NCI-H82 (cell line): ENCODE measurements around the gene ARL6IP5.
A peak's percentile ranks its signal among the peaks of the same experiment; 100 is the strongest.

ENCODE experiments used
- DNase-seq: peaks from one replicate; lab custom pipeline; 2025; lab: John Stamatoyannopoulos, UW

The ARL6IP5 gene

DNA sequence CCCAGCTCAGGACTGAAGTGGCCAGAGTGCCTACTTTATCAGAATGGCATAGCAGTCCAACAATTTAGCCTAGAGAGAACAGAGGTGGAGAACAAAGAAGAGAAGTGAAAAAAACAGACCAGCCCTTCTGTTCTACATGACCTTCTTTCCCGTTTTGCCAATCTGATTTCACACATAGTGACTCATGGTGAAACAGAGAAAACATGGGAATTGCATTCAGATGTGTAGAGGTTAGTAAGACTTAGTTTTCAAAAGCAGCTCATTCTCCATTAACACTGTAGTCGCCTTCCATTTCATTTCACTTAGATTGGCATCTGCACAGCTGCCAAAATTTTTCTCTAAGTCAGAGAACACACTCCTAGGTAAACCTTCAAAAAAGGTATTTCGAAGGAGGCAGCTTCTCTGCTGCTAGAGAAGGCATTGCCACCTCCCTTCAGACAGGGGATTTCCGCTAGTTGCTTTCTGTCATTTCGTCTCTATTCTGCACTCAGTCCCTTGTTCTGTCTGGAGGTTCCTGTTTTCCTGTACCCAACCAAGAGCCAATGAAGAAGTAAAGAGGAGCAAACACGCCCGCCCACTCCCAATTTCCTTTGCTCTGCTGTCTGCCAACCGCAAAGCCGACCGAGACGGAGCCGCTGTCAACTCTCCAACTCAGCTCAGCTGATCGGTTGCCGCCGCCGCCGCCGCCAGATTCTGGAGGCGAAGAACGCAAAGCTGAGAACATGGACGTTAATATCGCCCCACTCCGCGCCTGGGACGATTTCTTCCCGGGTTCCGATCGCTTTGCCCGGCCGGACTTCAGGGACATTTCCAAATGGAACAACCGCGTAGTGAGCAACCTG lies at the start of gene ARL6IP5:
Gene ARL6IP5, plus strand, starts transcription at position 612 of the 842 bp plus-strand sequence. Its CDS starts 111 bp downstream, at position 723.
- DNase-seq, result peak; percentile 93

DNA sequence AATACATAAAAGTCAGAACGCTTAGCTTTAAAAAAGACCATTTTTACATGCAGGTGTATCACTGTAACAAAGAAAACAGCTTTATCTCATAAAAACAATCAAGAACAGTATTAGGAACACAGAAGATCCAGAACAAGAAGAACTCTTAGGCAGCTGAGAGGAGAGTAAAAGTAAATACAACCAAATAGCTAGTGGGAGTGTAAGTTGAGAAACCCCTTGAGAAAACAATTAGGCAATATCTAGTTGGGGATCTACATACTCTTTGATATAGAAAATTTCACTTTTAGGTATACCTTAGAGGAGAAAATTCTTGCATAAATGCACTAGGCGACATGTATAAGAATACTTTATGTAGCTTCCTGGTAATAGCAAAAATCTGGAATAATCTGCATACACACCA lies 40.1 kb upstream of the ARL6IP5 start:
- DNase-seq, result no peak

DNA sequence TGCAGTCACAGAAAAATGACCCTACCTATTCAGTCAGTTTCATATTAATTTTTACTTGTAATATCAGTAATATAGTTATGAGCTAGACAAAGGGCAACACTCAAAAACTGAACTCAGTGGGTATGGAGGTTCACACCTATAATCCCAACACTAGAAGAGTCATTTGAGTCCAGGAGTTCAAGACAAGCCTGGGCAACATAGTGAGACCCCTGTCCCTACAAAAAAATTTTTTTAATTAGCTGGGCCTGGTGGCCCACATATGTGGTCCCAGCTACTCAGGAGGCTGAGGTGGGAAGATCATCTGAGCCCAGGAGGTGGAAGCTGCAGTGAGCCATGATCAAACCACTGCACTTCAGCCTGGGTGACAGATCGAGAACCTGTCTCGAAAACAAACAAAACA lies 35.7 kb upstream of the ARL6IP5 start:
- no peak for DNase-seq

DNA sequence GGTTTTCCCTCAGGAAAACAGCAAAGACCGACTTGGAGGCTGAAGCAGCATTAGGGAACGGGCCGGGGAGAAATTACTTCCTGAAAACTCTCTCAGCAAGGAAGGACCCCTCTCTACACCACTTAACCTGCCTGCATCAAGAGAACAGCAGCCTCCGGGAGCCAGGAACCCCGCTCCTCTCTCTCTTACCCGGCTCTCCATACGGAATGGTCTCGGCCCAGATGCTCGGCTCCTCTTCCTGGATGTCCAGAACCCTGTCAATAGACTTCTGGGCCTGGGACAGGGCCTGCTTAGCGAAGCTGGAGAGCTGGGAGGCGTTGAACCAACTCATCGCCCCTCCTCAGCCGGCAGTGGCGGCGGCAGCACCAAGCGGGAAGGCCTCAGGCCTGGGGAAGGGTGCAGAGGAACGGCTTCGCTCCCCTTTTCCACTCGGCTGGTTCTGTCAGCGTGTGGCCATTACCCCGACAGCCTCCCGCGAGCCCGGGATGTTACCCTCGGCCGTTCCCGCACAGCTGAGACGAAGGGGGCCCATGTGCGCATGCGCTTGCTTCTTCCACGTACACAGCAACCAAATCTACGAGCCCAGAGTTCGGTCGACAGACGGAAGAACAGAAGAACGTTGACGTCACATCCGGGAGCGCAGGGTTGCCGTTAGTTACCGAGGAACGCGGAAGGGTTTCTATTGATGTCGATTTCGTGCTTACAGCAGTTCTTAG lies 32.8 kb upstream of the ARL6IP5 start, which contains the start of gene TMF1:
Gene TMF1, minus strand, starts transcription at position 578 of the 716 bp plus-strand sequence. Its CDS starts 247 bp downstream, at position 331.
- no peak for DNase-seq

DNA sequence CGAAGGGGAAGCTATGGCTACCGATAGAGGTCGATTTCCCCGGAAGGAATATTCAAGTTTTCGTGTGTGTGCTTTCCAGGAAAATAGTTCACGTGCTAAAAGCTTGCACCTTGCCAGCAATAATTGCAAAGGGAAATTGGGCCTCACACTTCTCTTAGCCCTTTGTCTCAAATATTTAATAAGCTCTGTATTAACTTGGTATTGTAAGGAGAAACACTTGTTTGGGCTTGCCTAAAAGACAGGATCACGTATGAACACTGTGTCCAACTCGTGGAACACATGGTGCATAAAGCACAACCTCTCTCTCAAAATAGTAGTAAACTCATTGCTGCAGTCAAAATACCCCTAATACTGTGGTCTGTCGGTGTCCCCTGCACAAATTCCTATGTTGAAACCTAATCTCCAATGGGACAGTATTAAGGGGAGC lies 32.3 kb upstream of the ARL6IP5 start:
- DNase-seq, result no peak

GRCh38 chr3:69058180-69058946 lies 26.4 kb upstream of the ARL6IP5 start:
- DNase-seq, result no peak

DNA sequence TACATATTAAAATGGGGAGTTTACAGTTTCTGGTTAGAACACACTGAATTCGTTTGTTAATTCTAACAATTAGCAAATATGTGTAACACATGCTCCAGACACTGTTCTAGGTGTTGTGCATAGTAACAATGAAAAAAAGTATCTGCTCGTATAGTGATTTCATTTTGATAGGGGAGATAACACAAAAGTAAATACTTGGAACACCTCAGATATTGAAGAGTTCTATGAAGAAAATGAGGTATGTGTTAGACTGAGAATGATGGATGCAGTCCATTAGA lies 25.9 kb upstream of the ARL6IP5 start:
- no peak for DNase-seq

- DNase-seq, result no peak
Observed at GRCh38 chr3:69059688-69060087, 25.0 kb upstream of the ARL6IP5 start.

GRCh38 chr3:69063636-69064035 lies 21.1 kb upstream of the ARL6IP5 start:
- no peak for DNase-seq

DNA sequence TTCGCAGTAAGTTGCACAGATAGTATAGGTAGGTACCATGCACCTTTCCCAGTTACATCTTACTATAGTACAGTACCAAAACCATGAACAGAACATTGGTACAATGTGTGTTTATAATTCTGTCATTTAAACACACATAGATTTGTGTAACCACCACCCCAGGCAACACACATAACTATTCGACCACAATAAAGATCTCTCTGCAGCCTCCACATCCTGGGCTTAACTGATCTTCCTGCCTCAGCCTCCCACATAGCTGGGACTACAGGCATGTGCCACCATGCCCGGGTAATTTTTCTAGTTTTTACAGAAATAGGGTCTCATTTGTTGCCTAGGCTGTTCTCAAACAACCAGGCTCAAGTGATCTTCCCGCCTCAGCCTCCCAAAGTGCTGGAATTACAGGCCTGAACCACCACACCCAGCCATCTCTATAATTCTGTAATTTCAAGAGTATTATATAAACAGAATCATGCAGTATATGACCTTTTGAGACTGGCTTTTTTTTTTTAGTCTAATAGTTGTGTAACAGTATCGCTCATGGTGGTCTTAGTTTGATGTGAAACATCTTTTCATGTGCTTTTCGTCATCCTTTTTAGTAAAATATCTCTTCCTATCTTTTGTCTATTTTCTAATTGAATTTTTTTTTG lies 19.3 kb upstream of the ARL6IP5 start:
- no peak for DNase-seq

GRCh38 chr3:69066121-69066520 lies 18.6 kb upstream of the ARL6IP5 start:
- DNase-seq, result no peak

GRCh38 chr3:69072928-69073327 lies 11.8 kb upstream of the ARL6IP5 start:
- peak; percentile 98 for DNase-seq

- peak; percentile 50 for DNase-seq
Observed at GRCh38 chr3:69079269-69080159, 5.2 kb upstream of the ARL6IP5 start.

DNA sequence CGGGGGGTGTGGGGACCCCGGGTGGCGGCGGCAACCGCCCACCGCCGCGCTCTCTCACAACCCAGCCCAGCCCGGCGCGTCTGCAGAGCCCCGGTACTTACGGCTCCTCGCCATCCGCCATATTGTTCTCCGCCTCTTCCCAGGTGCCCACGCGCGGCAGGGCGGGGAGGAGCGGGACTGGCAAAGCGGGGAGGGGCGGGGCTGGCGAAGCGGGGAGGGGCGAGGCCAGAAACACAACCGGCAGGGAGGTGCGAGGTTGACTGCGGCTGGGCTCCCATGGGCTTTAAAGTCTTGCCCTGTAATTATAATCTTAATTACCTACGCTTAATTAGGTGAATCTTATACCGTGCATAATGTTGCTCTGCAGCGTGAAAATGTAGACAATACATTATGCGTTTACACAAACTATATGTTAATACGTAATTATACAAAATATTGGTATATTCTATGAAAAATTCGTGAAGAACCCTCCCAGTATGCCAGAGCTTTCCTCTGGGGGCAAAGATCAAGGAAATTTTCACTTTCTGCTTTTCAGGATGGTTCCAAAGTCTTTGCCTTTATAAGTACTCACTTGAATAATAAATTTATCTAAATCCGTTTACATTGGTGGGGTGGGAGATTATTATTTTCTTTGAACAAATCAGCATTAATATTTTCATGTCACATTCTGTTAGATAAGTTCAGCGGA lies 4.4 kb upstream of the ARL6IP5 start, which contains the start of gene UBA3:
Gene UBA3, minus strand, starts transcription at position 133 of the 688 bp plus-strand sequence. Its CDS starts 12 bp downstream, at position 121.
- DNase-seq, result peak; percentile 95

DNA sequence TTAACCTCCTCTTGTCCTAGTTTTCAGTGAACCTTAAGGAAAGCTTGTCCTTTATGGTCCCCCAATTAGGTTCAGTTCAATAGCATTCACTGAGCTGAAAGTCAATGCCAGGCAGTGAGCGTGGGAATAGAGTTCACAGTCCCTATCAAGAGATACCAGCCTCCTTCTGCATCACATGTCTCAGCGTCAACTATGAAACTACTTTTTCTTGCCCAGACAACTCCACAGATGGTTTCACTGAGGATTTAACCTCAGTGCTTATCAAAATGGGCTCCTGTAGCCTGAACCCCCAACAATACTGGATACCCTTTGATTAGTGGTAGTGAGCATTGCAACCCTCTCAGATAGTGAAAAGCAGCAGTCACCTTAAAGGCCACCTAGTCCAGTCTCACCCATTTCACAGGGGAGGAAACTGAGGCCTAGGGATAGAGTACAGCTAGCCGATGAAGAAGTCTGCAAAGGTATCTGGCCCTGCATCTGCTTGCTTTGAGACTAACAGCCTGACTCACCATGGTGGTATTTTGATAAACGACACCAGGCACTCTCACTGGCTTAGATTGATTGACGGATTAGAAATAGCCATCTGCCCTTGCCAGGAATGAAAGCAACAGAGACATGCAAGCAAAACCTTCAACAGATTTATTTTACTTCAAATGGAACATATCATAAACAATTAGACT lies 3.0 kb upstream of the ARL6IP5 start:
- DNase-seq, result peak; percentile 94

DNA sequence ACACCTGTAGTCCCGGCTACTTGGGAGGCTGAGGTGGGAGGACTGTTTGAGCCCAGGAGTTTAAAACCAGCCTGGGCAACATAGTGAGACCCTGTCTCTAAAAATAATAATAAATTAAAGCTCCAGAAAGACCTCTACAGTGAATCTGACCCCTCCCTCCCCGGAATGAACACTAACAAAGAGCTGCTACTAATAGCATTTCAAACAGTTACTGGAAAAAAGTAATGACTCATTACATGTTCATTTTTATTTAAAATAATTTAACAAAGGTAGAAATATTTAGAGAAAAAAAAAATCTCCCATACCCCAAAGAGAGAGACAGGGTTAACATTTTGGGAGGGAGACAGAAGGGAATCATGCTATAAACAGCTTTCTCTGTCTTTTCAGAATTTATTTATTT lies 2.4 kb upstream of the ARL6IP5 start:
- no peak for DNase-seq

DNA sequence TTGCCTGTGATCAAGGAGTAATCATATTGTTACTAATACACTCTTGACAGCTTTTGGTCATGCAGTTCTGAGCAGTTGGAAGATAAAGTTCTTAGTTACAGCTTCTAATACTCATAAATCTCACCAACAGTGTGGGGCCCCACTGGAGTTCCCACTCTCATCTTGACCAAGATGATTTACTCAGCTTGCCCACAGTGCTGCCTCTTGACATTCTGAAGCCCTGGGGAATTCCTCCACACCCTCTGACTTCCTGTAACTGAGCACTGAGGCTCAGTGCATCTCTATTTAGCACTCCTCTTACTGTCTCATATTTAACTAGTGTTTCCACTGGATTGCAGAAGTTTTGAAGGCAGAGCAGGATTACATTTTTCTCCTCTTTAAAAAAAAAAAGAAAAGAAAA lies 1.9 kb upstream of the ARL6IP5 start:
- peak; percentile 90 for DNase-seq

- DNase-seq, result peak; percentile 49
Observed at GRCh38 chr3:69085168-69085832, 563 bp downstream of the ARL6IP5 start.
